GM12878 (cell line): ENCODE data around the gene SEMA3B. TPM values are rescaled to one million over a fixed set of nuclear protein-coding genes. Genes with fewer than 3 reads are reported as not detected.
A peak's percentile ranks its signal among the peaks of the same experiment; 100 is the strongest.

Source experiments
- BCL11A ChIP-seq: IDR thresholded peaks from 2 replicates; pipeline ENCODE4 v1.6.1; 2011; ENCODE audit warnings: low read depth, low read length
- CHD1 ChIP-seq: IDR thresholded peaks from 2 replicates; pipeline ENCODE4 v1.6.1; 2012; ENCODE audit warnings: low read depth, low read length, improper control_type of control experiment
- CUX1 ChIP-seq: IDR thresholded peaks from 2 replicates; pipeline ENCODE4 v1.6.1; 2012; ENCODE audit warnings: improper control_type of control experiment, low read depth, low read length; ENCODE audit not compliant: insufficient replicate concordance
- DPF2 ChIP-seq: fragments of 450-650 bp; IDR thresholded peaks from 2 replicates; pipeline ENCODE4 v1.6.1; 2017; ENCODE audit warnings: mild to moderate bottlenecking
- E2F4 ChIP-seq: IDR thresholded peaks from 2 replicates; pipeline ENCODE4 v1.6.1; 2012; ENCODE audit warnings: low read depth, low read length, improper control_type of control experiment
- E4F1 ChIP-seq: fragments of 450-650 bp; IDR thresholded peaks from 2 replicates; pipeline ENCODE4 v1.6.1; 2018; ENCODE audit warnings: borderline replicate concordance, mild to moderate bottlenecking; ENCODE audit not compliant: partially characterized antibody
- ETV6 ChIP-seq, 2 experiments: fragments of 450-650 bp in 1 of 2; IDR thresholded peaks in 1 of 2; conservative IDR thresholded peaks in 1 of 2; 2 replicates each; pipeline ENCODE4 v1.6.1; 2014; ENCODE audit warnings: antibody characterized with exemption in 1 of 2, borderline replicate concordance in 1 of 2, low read depth in 1 of 2, mild to moderate bottlenecking in 1 of 2, moderate library complexity in 1 of 2
- GABPA ChIP-seq: IDR thresholded peaks from 2 replicates; pipeline ENCODE4 v1.6.1; 2014; ENCODE audit warnings: antibody characterized with exemption, low read depth, mild to moderate bottlenecking, inconsistent platforms
- HDGF ChIP-seq: fragments of 450-650 bp; IDR thresholded peaks from 2 replicates; pipeline ENCODE4 v1.6.1; 2016; ENCODE audit warnings: antibody characterized with exemption
- IKZF2 ChIP-seq, 2 experiments: fragments of 450-650 bp; IDR thresholded peaks; 2 replicates each; pipeline ENCODE4 v1.6.1; 2017; ENCODE audit warnings: mild to moderate bottlenecking in 2 of 2, moderate library complexity in 2 of 2
- JUND ChIP-seq: IDR thresholded peaks from 2 replicates; pipeline ENCODE4 v1.6.1; 2012; ENCODE audit warnings: low read depth, mild to moderate bottlenecking, low read length, improper control_type of control experiment, moderate library complexity
- MLLT1 ChIP-seq: fragments of 450-650 bp; IDR thresholded peaks from 2 replicates; pipeline ENCODE4 v1.6.1; 2016; ENCODE audit warnings: mild to moderate bottlenecking
- MTA2 ChIP-seq: fragments of 450-650 bp; IDR thresholded peaks from 2 replicates; pipeline ENCODE4 v1.6.1; 2016; ENCODE audit warnings: low read depth, mild to moderate bottlenecking, moderate library complexity
- MYB ChIP-seq: fragments of 150-350 bp; IDR thresholded peaks from 2 replicates; pipeline ENCODE4 v1.6.1; 2014; ENCODE audit warnings: mild to moderate bottlenecking, low read depth, low read length, borderline replicate concordance
- NRF1 ChIP-seq: conservative IDR thresholded peaks from 2 replicates; pipeline ENCODE4 v1.6.1; 2011; ENCODE audit warnings: mild to moderate bottlenecking, low read depth, low read length, improper control_type of control experiment
- RB1 ChIP-seq: fragments of 450-650 bp; formaldehyde crosslinking; IDR thresholded peaks from 2 replicates; pipeline ENCODE4 v1.6.1; 2017; ENCODE audit warnings: mild to moderate bottlenecking, borderline replicate concordance
- RFX5 ChIP-seq: IDR thresholded peaks from 2 replicates; pipeline ENCODE4 v1.6.1; 2011; ENCODE audit warnings: low read depth, low read length, improper control_type of control experiment
- SIX5 ChIP-seq: IDR thresholded peaks from 2 replicates; pipeline ENCODE4 v1.6.1; 2011; ENCODE audit warnings: mild to moderate bottlenecking, low read depth, low read length, moderate library complexity; ENCODE audit not compliant: severe bottlenecking
- YY1 ChIP-seq: IDR thresholded peaks from 2 replicates; pipeline ENCODE4 v1.6.1; 2011; ENCODE audit warnings: low read depth, mild to moderate bottlenecking, low read length
- polyA plus RNA-seq, 11 experiments: library from polyadenylated mRNA; depleted of rRNA in 4 of 11; unstranded in 6 of 11; stranded (reverse) in 5 of 11; fragments of >200 nt; fragmentation: Nextera tagmentation in 4 of 11; fragmentation: Illumina TruSeq in 1 of 11; extraction: Ambion mirVana in 4 of 11; extraction: Trizol in 1 of 11; gene quantifications; 1 replicate in 1 of 11; 2 replicates in 10 of 11; pipeline versions ENCODE4 v1.2.1 to v1.2.3, GENCODE V29; 2011 to 2016; ENCODE audit warnings: inconsistent platforms in 2 of 11, missing spikeins in 2 of 11, low read depth in 1 of 11
- total RNA-seq, 4 experiments: library from RNA; depleted of rRNA in 3 of 4; stranded (reverse); fragments of >200 nt in 3 of 4; fragmentation: Illumina TruSeq in 1 of 4; extraction: Trizol in 1 of 4; gene quantifications; 2 replicates each; pipeline versions ENCODE4 v1.2.1 to v1.2.3, GENCODE V29; 2013 to 2021

The SEMA3B gene
- total and polyA plus RNA-seq, 10 of the 15 experiments (the other 5 are each of a cell fraction or from before 2014, with no cell fraction given), result 0.06 to 0.59 (median 0.14) TPM; not detected in 2

- no peak for TF ChIP-seq JUND
- TF ChIP-seq RB1, result peak; percentile 56; the same call in 1 of the 2 replicates
- TF ChIP-seq E4F1, result no peak
- no peak for TF ChIP-seq CHD1
- no peak for TF ChIP-seq SIX5
- TF ChIP-seq CUX1, result no peak
- peak; percentile 54; the same call in 1 of the 2 replicates for TF ChIP-seq MTA2
- peak; percentile 87 for TF ChIP-seq DPF2
- no peak for TF ChIP-seq NRF1
- TF ChIP-seq MLLT1, result peak; percentile 76
- no peak for TF ChIP-seq MYB
- TF ChIP-seq ETV6 (conservative IDR thresholded peaks at IDR 0.05 in 1 of 2, IDR thresholded peaks at IDR 0.05 in 1 of 2; ENCODE audit: borderline replicate concordance in 1 of 2, low read depth in 1 of 2), result no peak
- no peak for TF ChIP-seq E2F4
- 0 out of 2 replicates have a peak, but pooled peaks have one; percentile 12 for TF ChIP-seq YY1
- TF ChIP-seq IKZF2 (IDR thresholded peaks at IDR 0.05), result peak; percentile 27 to 55; a peak in 2 of 4 replicates
- TF ChIP-seq GABPA, result no peak
- no peak for TF ChIP-seq BCL11A
- no peak for TF ChIP-seq RFX5
- TF ChIP-seq HDGF, result peak; percentile 100
Observed at GRCh38 chr3:50298836-50299637, 30.1 kb downstream of the SEMA3B start, which contains the start of the genes HYAL3 and NAA80 (continued).
